ENCODE measurements around the gene PGAM1. TPM values are rescaled to one million over a fixed set of nuclear protein-coding genes. Genes with fewer than 3 reads are reported as not detected.

PGAM1 gene
- total RNA-seq, 1 experiment from 2014 or later, result 497 TPM

- TF ChIP-seq MAX (IDR thresholded peaks at IDR 0.05) (no peak), CEBPB (IDR thresholded peaks at IDR 0.05; ENCODE audit: low read depth) (no peak)
- H3K4me2 ChIP-seq (ENCODE audit: low read length), result no peak overlapping the region
- POLR2A ChIA-PET, result interaction anchor here (0.9 to 1.0 kb wide), 2 partner anchors 20 to 22 kb away, joined by 3 read pairs; no protein-coding TSS in a partner anchor
- peaks cover 26% of the 10 kb centered on the region for H3K79me2 ChIP-seq (ENCODE audit: insufficient read depth, low read length)
- no peaks in the 10 kb centered on the region for H3K9me3 ChIP-seq (ENCODE audit: control insufficient read depth in 1 of 2, insufficient read depth in 1 of 2, low read depth in 1 of 2, low read length in 2 of 2)
- BruUV-seq (replicated peaks), result no TSS peak
- peaks cover 33 to 45% of the 10 kb centered on the region in 2 experiments for H3K36me3 ChIP-seq (ENCODE audit: control insufficient read depth in 1 of 2, insufficient read depth in 2 of 2, low read length in 2 of 2)
- H3K4me1 ChIP-seq (ENCODE audit: control insufficient read depth in 1 of 2, insufficient read depth in 2 of 2, low read length in 2 of 2), result no peaks in the 10 kb centered on the region; a peak in 2 of 4 replicates
- ATAC-seq (peak; percentile 12; the same call in 1 of the 2 replicates), DNase-seq (ENCODE audit: low read depth, low spot score) (no peak)
- no peaks in the 10 kb centered on the region for H3K27me3 ChIP-seq (ENCODE audit: insufficient read depth, low read length)
- no peak overlapping the region for H3K4me3 ChIP-seq (replicated peaks in 1 of 2; ENCODE audit: low read depth in 1 of 2, low read length in 2 of 2)
- H4K20me1 ChIP-seq (ENCODE audit: insufficient read depth), result peaks cover 10% of the 10 kb centered on the region; the same call in 1 of the 2 replicates
- H2AFZ ChIP-seq (ENCODE audit: low read depth, low read length, poor library complexity, severe bottlenecking), result no peak overlapping the region
- no peaks in the 10 kb centered on the region for H3K9me2 ChIP-seq (ENCODE audit: insufficient read depth)
- RAD21 ChIA-PET (ENCODE audit: low non-redundant PET in 1 of 2, low total read pairs in 2 of 2, uncharacterized antibody in 2 of 2, unreplicated experiment in 2 of 2), result no interaction called here
- CTCF ChIA-PET, result no interaction called here
- no peak overlapping the region for H3K9ac ChIP-seq (ENCODE audit: low read length)
- no peak overlapping the region for H3K27ac ChIP-seq (ENCODE audit: low read depth, low read length)
- intact Hi-C loops (cut with micrococcal nuclease), result no loop called here
Measured at GRCh38 chr10:97434557-97434956, 8.6 kb downstream of the PGAM1 start.

DNA sequence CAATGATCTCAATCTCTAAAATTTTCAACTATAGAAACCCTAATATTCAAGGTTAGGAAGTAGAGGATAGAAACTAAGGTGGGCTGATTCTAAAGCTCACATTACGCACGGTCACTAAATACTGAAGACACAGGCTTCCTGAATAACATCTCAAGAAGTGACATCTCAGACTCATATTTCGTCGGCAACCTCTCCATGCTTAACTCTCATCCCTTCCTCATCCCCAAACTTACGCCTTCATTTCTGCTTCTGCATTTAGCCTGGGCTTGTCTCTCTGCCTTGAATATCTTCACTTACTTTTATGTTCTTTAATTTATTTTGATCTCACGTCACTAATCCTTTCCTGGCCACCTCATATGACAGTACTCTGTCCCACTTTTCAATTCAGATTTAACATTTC lies 9.2 kb downstream of the PGAM1 start:
- Histone ChIP-seq H3K27ac (ENCODE audit: low read depth, low read length) (no peak overlapping the region), H3K79me2 (ENCODE audit: insufficient read depth, low read length) (peaks cover 19% of the 10 kb centered on the region), H3K4me1 (ENCODE audit: control insufficient read depth in 1 of 2, insufficient read depth in 2 of 2, low read length in 2 of 2) (no peaks in the 10 kb centered on the region; a peak in 1 of 4 replicates), H2AFZ (ENCODE audit: low read depth, low read length, poor library complexity, severe bottlenecking) (no peak overlapping the region), H3K9me3 (ENCODE audit: control insufficient read depth in 1 of 2, insufficient read depth in 1 of 2, low read depth in 1 of 2, low read length in 2 of 2) (no peaks in the 10 kb centered on the region), H3K9me2 (ENCODE audit: insufficient read depth) (no peaks in the 10 kb centered on the region), H3K4me3 (replicated peaks in 1 of 2; ENCODE audit: low read depth in 1 of 2, low read length in 2 of 2) (no peak overlapping the region), H4K20me1 (ENCODE audit: insufficient read depth) (peaks cover 6% of the 10 kb centered on the region; the same call in 1 of the 2 replicates), H3K36me3 (ENCODE audit: control insufficient read depth in 1 of 2, insufficient read depth in 2 of 2, low read length in 2 of 2) (peaks cover 28 to 42% of the 10 kb centered on the region in 2 experiments), H3K27me3 (ENCODE audit: insufficient read depth, low read length) (no peaks in the 10 kb centered on the region), H3K4me2 (ENCODE audit: low read length) (no peak overlapping the region), H3K9ac (ENCODE audit: low read length) (no peak overlapping the region)
- TF ChIP-seq ELF1 (IDR thresholded peaks at IDR 0.05; ENCODE audit: borderline replicate concordance, low read depth) (no peak), CBX3 (IDR thresholded peaks at IDR 0.05; ENCODE audit: low read depth) (no peak), YY1 (IDR thresholded peaks at IDR 0.05; ENCODE audit: extremely low read depth, insufficient replicate concordance, low read depth, low read length) (no peak), POLR2AphosphoS5 (IDR thresholded peaks at IDR 0.05; ENCODE audit: low read depth, low read length) (0 out of 2 replicates have a peak, but pooled peaks have one; percentile 11), ZBTB33 (IDR thresholded peaks at IDR 0.05; ENCODE audit: extremely low read depth, insufficient replicate concordance, low read length) (no peak), EZH2phosphoT487 (IDR thresholded peaks at IDR 0.05; ENCODE audit: borderline replicate concordance) (no peak)
- BruUV-seq (replicated peaks), result no TSS peak
- ChIA-PET CTCF (no interaction called here), RAD21 (ENCODE audit: low non-redundant PET in 1 of 2, low total read pairs in 2 of 2, uncharacterized antibody in 2 of 2, unreplicated experiment in 2 of 2) (no interaction called here), POLR2A (no interaction called here)
- intact Hi-C loops (cut with micrococcal nuclease), result no loop called here
- ATAC-seq, result no peak
- no peak for DNase-seq (ENCODE audit: low read depth, low spot score)
